Endothelial cell of umbilical vein (primary cell): ENCODE results near the gene MARS2.

ENCODE experiments used
- CTCF ChIP-seq, 2 donors: IDR thresholded peaks; 1 replicate in 1 of 2; 2 replicates in 1 of 2; pipeline ENCODE4 v1.5.1; 2011; ENCODE audit warnings: low read length in 2 of 2, mild to moderate bottlenecking in 2 of 2, moderate library complexity in 2 of 2, control low read depth in 1 of 2, inconsistent platforms in 1 of 2, low read depth in 1 of 2; ENCODE audit not compliant: insufficient read depth in 1 of 2; ENCODE audit errors: extremely low read depth in 1 of 2
- EZH2 ChIP-seq: IDR thresholded peaks from 2 replicates; pipeline ENCODE4 v1.6.1; 2012; ENCODE audit warnings: borderline replicate concordance, low read depth, mild to moderate bottlenecking, moderate library complexity, low read length, inconsistent platforms; ENCODE audit not compliant: severe bottlenecking
- GATA2 ChIP-seq: IDR thresholded peaks from 2 replicates; pipeline ENCODE4 v1.7.0; 2011; ENCODE audit warnings: low read depth, mild to moderate bottlenecking, moderate library complexity, mixed read lengths, low read length; ENCODE audit not compliant: insufficient read length, insufficient read depth
- POLR2A ChIP-seq: IDR thresholded peaks from 2 replicates; pipeline ENCODE4 v1.6.1; 2012; ENCODE audit warnings: low read depth, mild to moderate bottlenecking, control low read depth, low read length
- POLR2AphosphoS5 ChIP-seq: IDR thresholded peaks from 2 replicates; pipeline ENCODE4 v1.6.1; 2012; ENCODE audit warnings: low read depth, mild to moderate bottlenecking, control low read depth, low read length, moderate library complexity; ENCODE audit not compliant: insufficient read depth

GRCh38 chr2:197706839-197707207 is 1.7 kb downstream of the MARS2 start:
- TF ChIP-seq CTCF (IDR thresholded peaks at IDR 0.05; ENCODE audit: extremely low read depth in 1 of 2, insufficient read depth in 1 of 2, low read depth in 1 of 2, low read length in 2 of 2): no peak
- TF ChIP-seq EZH2: no peak
- TF ChIP-seq POLR2A: no peak
- TF ChIP-seq GATA2: no peak
- no peak for TF ChIP-seq POLR2AphosphoS5
